ENCODE data around the gene ZNF491.
"Not testable (repeated sequence)": the region's sequence is repeated elsewhere in the genome, so short reads cannot be mapped to it uniquely, and the experiment has no call there.

The ZNF491 gene

GRCh38 chr19:11798391-11799330 lies at the start of gene ZNF491:
Gene ZNF491 (plus strand): TSS chr19:11798523. CDS start chr19:11805954, 7,431 bp downstream.
- DNase-seq (ENCODE audit: low spot score) = peak; percentile 98

GRCh38 chr19:11749751-11750150 lies 48.6 kb upstream of the ZNF491 start:
- DNase-seq (ENCODE audit: low spot score) = no peak

GRCh38 chr19:11752244-11752736 lies 46.0 kb upstream of the ZNF491 start:
- no peak for DNase-seq (ENCODE audit: low spot score)

GRCh38 chr19:11754663-11755062 lies 43.7 kb upstream of the ZNF491 start:
- no peak for DNase-seq (ENCODE audit: low spot score)

GRCh38 chr19:11756965-11757364 lies 41.4 kb upstream of the ZNF491 start:
- no peak for DNase-seq (ENCODE audit: low spot score)

- DNase-seq (ENCODE audit: low spot score) = no peak
Measured at GRCh38 chr19:11759805-11760204, 38.5 kb upstream of the ZNF491 start.

GRCh38 chr19:11763117-11763516 lies 35.2 kb upstream of the ZNF491 start:
- no peak for DNase-seq (ENCODE audit: low spot score)

GRCh38 chr19:11763611-11764010 lies 34.7 kb upstream of the ZNF491 start:
- DNase-seq (ENCODE audit: low spot score) = no peak

- peak; percentile 96 for DNase-seq (ENCODE audit: low spot score)
Measured at GRCh38 chr19:11766597-11767591, 31.4 kb upstream of the ZNF491 start, which contains the start of gene ZNF441. Gene ZNF441 (plus strand): TSS chr19:11767000. CDS start chr19:11767194, 194 bp downstream.

- peak; percentile 45 for DNase-seq (ENCODE audit: low spot score)
Measured at GRCh38 chr19:11767633-11768133, 30.6 kb upstream of the ZNF491 start.

- no peak for DNase-seq (ENCODE audit: low spot score)
Measured at GRCh38 chr19:11769995-11770394, 28.3 kb upstream of the ZNF491 start.

GRCh38 chr19:11771520-11771919 lies 26.8 kb upstream of the ZNF491 start:
- not testable (repeated sequence) for DNase-seq (ENCODE audit: low spot score)

- DNase-seq (ENCODE audit: low spot score) = not testable (repeated sequence)
Measured at GRCh38 chr19:11776669-11777068, 21.7 kb upstream of the ZNF491 start.

GRCh38 chr19:11780431-11781020 lies 17.8 kb upstream of the ZNF491 start:
- no peak for DNase-seq (ENCODE audit: low spot score)

- DNase-seq (ENCODE audit: low spot score) = no peak
Measured at GRCh38 chr19:11781295-11782057, 16.8 kb upstream of the ZNF491 start.

- no peak for DNase-seq (ENCODE audit: low spot score)
Measured at GRCh38 chr19:11783767-11784166, 14.6 kb upstream of the ZNF491 start.

GRCh38 chr19:11784356-11784755 lies 14.0 kb upstream of the ZNF491 start:
- no peak for DNase-seq (ENCODE audit: low spot score)

- DNase-seq (ENCODE audit: low spot score) = no peak
Measured at GRCh38 chr19:11787536-11787935, 10.8 kb upstream of the ZNF491 start.

- no peak for DNase-seq (ENCODE audit: low spot score)
Measured at GRCh38 chr19:11792942-11793341, 5.4 kb upstream of the ZNF491 start.

- DNase-seq (ENCODE audit: low spot score) = peak; percentile 91
Measured at GRCh38 chr19:11797491-11797890, 832 bp upstream of the ZNF491 start.
